Measurements from ENCODE around the gene SERINC2.

- TF ChIP-seq, protein P1, sequence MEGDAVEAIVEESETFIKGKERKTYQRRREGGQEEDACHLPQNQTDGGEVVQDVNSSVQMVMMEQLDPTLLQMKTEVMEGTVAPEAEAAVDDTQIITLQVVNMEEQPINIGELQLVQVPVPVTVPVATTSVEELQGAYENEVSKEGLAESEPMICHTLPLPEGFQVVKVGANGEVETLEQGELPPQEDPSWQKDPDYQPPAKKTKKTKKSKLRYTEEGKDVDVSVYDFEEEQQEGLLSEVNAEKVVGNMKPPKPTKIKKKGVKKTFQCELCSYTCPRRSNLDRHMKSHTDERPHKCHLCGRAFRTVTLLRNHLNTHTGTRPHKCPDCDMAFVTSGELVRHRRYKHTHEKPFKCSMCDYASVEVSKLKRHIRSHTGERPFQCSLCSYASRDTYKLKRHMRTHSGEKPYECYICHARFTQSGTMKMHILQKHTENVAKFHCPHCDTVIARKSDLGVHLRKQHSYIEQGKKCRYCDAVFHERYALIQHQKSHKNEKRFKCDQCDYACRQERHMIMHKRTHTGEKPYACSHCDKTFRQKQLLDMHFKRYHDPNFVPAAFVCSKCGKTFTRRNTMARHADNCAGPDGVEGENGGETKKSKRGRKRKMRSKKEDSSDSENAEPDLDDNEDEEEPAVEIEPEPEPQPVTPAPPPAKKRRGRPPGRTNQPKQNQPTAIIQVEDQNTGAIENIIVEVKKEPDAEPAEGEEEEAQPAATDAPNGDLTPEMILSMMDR (IDR thresholded peaks at IDR 0.05): no peak
- no peak for TF ChIP-seq POLR2AphosphoS5 (IDR thresholded peaks at IDR 0.05)
- TF ChIP-seq EP300 (IDR thresholded peaks at IDR 0.05): no peak
Observed at GRCh38 chr1:31393463-31393862, 19.6 kb upstream of the SERINC2 start.
